ENCODE results near the gene VIL1. TPM values are rescaled to one million over a fixed set of nuclear protein-coding genes. Genes with fewer than 3 reads are reported as not detected.

VIL1 gene
- total and polyA plus RNA-seq, 2 of the 13 experiments (the other 11 are each of a cell fraction or from before 2014, with no cell fraction given): 287 to 301 TPM

GRCh38 chr2:218444692-218445357 is 25.9 kb downstream of the VIL1 start (continued):
- TF ChIP-seq E2F5 (CRISPR knock-in tag; conservative IDR thresholded peaks at IDR 0.05) (no peak), HCFC1 (IDR thresholded peaks at IDR 0.05; ENCODE audit: low read depth, low read length) (no peak), SNAPC5 (CRISPR knock-in tag; IDR thresholded peaks at IDR 0.05; ENCODE audit: borderline replicate concordance) (peak; percentile 94), ZNF746 (CRISPR knock-in tag; IDR thresholded peaks at IDR 0.05) (peak; percentile 94), SNAPC4 (CRISPR knock-in tag; IDR thresholded peaks at IDR 0.05) (peak; percentile 28; the same call in 1 of the 2 replicates), ZNF543 (CRISPR knock-in tag; IDR thresholded peaks at IDR 0.05) (peak; percentile 90), ZNF747 (CRISPR knock-in tag; IDR thresholded peaks at IDR 0.05; ENCODE audit: borderline replicate concordance) (peak; percentile 98), ZNF777 (CRISPR knock-in tag; IDR thresholded peaks at IDR 0.05) (no peak), EZH2 (conservative IDR thresholded peaks at IDR 0.05; ENCODE audit: low read depth, low read length) (no peak), ZNF646 (CRISPR knock-in tag; IDR thresholded peaks at IDR 0.05) (no peak)

Measured in HepG2 (cell line).